Left lung (tissue), 10 donors: Measurements from ENCODE around the gene POT1. TPM values are rescaled to one million over a fixed set of nuclear protein-coding genes. Genes with fewer than 3 reads are reported as not detected.

Experiments
- ATAC-seq: fragments of 200-7000 bp; cut with Tn5 transposase; one replicate; pipeline ENCODE4 v1.9.1; 2020; ENCODE audit warnings: moderate library complexity
- DNase-seq, 4 donors: peaks; one replicate each; pipeline ENCODE4 v3.0.0-alpha.2; 2013 to 2020
- H3K27ac ChIP-seq, 2 donors: fragments of 200-600 bp; sonication (generic) in 1 of 2; one replicate each; pipeline versions ENCODE4 v1.5.0 to v1.8.0; 2020 to 2021
- H3K27me3 ChIP-seq, 2 donors: fragments of 200-600 bp; sonication (generic) in 1 of 2; one replicate each; pipeline versions ENCODE4 v1.5.0 to v1.8.0; 2020 to 2021
- H3K36me3 ChIP-seq, 2 donors: fragments of 200-600 bp; sonication (generic) in 1 of 2; one replicate each; pipeline versions ENCODE4 v1.5.0 to v1.8.0; 2020 to 2021
- H3K4me1 ChIP-seq, 2 donors: fragments of 200-600 bp; one replicate each; pipeline ENCODE4 v1.8.0; 2021
- H3K4me3 ChIP-seq, 2 donors: fragments of 200-600 bp; sonication (generic) in 1 of 2; one replicate each; pipeline versions ENCODE4 v1.5.0 to v1.8.0; 2020 to 2021; ENCODE audit warnings: mild to moderate bottlenecking in 1 of 2
- H3K9me3 ChIP-seq, 2 donors: fragments of 200-600 bp; sonication (generic) in 1 of 2; one replicate each; pipeline versions ENCODE4 v1.5.0 to v1.8.0; 2020 to 2021
- intact Hi-C, 2 donors: fragments of 100-400 bp; cut with DNase I; formaldehyde crosslinking; loops; one replicate each; pipeline versions ENCODE4 v1.11.2 to v1.14.2; 2022
- polyA plus RNA-seq, 6 donors: library from polyadenylated mRNA; unstranded; fragments of 120-200 nt; gene quantifications; one replicate each; pipeline ENCODE4 v1.2.1, GENCODE V29; 2013; ENCODE audit not compliant: insufficient read length in 6 of 6
- total RNA-seq, 2 donors: library from RNA; stranded (reverse); fragmentation: NEBNext Ultra II Directional; extraction: Animal tissue kit (Norgen Biotek cat#: 25700); gene quantifications; one replicate each; pipeline ENCODE4 v1.2.1, GENCODE V29; 2021
- TF ChIP-seq, protein P1 (sequence below), 2 donors: fragments of 200-600 bp; sonication (generic) in 1 of 2; IDR thresholded peaks; one replicate each; pipeline versions ENCODE4 v1.5.0 to v1.8.0; 2021; ENCODE audit warnings: antibody characterized with exemption in 2 of 2
- donor health status: DM: no; HTN: yes; CAD: no.
- donor health status: DM: no; HTN: no; CAD: no.

Gene POT1
- total and polyA plus RNA-seq, 8 donors = 16.2 to 55.4 (median 39.6) TPM

DNA sequence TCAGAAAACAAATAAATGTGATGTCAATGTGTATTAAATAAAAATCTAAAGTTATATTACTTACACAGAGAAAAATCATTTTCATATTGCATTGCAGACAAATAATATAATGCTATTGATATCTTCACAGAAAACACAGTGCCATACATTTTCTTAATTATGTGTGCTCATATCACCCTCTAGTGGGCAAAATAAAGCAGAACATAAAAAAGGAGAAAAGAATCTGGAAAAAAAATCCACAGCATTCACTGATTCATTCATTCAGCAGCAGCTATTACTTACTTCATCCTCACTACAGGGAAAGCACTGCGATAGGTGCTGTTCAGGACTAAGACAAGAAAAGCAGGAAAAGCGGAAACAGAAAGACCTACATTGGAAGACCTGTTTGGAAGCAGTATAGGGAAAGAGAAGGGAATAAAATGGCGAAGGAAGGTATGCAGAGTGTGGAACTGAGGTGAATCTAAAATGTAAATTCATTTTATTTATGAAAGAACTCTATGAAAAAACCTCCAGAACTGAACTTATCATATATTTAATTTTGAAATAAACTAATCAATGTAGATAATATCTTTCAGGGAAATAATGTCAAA, 73.2 kb downstream of the POT1 start:
- no peaks in the 10 kb centered on the region for H3K36me3 ChIP-seq
- peak in 2 of 4 donors; percentile 16 to 30 for DNase-seq
- H3K27me3 ChIP-seq = no peaks in the 10 kb centered on the region
- no peak overlapping the region for H3K4me3 ChIP-seq
- intact Hi-C loops = no loop called here
- ATAC-seq = peak; percentile 59
- no peaks in the 10 kb centered on the region for H3K9me3 ChIP-seq
- TF ChIP-seq, protein P1, sequence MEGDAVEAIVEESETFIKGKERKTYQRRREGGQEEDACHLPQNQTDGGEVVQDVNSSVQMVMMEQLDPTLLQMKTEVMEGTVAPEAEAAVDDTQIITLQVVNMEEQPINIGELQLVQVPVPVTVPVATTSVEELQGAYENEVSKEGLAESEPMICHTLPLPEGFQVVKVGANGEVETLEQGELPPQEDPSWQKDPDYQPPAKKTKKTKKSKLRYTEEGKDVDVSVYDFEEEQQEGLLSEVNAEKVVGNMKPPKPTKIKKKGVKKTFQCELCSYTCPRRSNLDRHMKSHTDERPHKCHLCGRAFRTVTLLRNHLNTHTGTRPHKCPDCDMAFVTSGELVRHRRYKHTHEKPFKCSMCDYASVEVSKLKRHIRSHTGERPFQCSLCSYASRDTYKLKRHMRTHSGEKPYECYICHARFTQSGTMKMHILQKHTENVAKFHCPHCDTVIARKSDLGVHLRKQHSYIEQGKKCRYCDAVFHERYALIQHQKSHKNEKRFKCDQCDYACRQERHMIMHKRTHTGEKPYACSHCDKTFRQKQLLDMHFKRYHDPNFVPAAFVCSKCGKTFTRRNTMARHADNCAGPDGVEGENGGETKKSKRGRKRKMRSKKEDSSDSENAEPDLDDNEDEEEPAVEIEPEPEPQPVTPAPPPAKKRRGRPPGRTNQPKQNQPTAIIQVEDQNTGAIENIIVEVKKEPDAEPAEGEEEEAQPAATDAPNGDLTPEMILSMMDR (IDR thresholded peaks at IDR 0.05) = peak; percentile 46 to 48
- H3K27ac ChIP-seq = no peak overlapping the region
- no peaks in the 10 kb centered on the region for H3K4me1 ChIP-seq

DNA sequence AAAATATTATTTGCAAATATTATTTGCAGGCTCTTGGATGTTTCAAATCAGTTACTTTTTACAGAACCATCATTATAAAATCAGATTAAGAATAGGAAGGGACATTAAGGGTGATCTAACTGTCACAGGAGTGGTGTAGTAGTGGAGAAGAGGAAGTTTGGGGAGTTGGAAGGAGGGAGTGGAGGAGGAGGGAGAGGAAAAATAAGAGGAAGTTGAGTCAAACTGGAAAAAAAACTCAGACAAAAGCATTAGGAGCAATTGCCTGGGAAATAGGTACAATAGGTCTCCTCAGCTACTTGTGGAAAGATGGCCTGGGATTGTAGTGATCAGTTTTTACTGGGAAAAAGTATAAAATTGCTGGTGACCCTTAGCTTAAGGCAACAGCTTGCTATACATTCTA, 86.3 kb downstream of the POT1 start:
- DNase-seq (no peak), ATAC-seq (no peak)
- Histone ChIP-seq H3K27me3 (no peaks in the 10 kb centered on the region), H3K27ac (no peak overlapping the region), H3K9me3 (no peaks in the 10 kb centered on the region), H3K36me3 (peaks cover 0 to 20% of the 10 kb centered on the region in 2 donors), H3K4me1 (peaks cover 0 to 5% of the 10 kb centered on the region in 2 donors), H3K4me3 (no peak overlapping the region)
- TF ChIP-seq, protein P1 (IDR thresholded peaks at IDR 0.05) = no peak
- intact Hi-C loops = no loop called here

DNA sequence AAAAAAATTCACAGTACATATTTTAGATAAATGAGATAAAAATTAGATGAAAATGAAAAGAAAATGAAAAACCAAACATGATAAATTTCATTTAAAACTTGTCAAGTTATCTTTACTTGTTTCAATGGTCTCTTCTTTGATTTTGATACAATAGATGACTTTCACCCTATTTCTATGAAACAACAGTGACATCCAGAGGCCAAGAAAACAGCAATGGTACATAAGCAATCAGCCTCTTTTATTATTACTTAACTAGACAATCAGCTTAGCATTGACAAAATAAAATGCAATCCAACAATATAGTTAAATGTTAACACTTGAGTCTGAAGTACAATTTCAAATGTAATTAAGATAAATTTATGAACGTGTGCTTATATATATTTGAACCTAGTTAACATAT, 89.2 kb downstream of the POT1 start:
- Histone ChIP-seq H3K36me3 (no peaks in the 10 kb centered on the region), H3K4me3 (no peak overlapping the region), H3K27me3 (no peaks in the 10 kb centered on the region), H3K9me3 (no peaks in the 10 kb centered on the region), H3K27ac (no peak overlapping the region), H3K4me1 (peaks cover 0 to 5% of the 10 kb centered on the region in 2 donors)
- intact Hi-C loops = no loop called here
- TF ChIP-seq, protein P1 (IDR thresholded peaks at IDR 0.05) = no peak
- peak in 2 of 4 donors; percentile 5 to 21 for DNase-seq
- ATAC-seq = no peak

DNA sequence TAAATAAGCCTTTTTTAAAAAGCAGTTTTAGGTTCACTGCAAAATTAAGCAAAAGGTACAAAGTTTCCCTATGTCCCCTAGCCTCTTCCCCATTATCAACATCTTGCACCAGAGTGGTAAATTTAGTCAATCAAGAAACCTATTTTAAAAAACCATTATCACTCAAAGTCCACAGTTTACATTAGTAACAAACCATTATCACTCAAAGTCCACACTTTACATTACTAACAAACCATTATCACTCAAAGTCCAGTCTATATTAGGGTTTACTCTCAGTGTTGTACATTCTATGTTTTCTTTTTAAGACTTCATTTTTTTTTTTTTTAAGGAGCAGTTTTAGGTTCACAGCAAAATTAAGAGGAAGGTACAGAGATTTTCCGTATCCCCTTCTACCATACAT, 89.9 kb downstream of the POT1 start:
- DNase-seq = no peak
- H3K4me1 ChIP-seq = peaks cover 0 to 5% of the 10 kb centered on the region in 2 donors
- peaks cover 0 to 3% of the 10 kb centered on the region in 2 donors for H3K36me3 ChIP-seq
- H3K9me3 ChIP-seq = no peaks in the 10 kb centered on the region
- intact Hi-C loops = no loop called here
- H3K4me3 ChIP-seq = no peak overlapping the region
- TF ChIP-seq, protein P1 (IDR thresholded peaks at IDR 0.05) = no peak
- H3K27ac ChIP-seq = no peak overlapping the region
- no peaks in the 10 kb centered on the region for H3K27me3 ChIP-seq
- ATAC-seq = no peak

DNA sequence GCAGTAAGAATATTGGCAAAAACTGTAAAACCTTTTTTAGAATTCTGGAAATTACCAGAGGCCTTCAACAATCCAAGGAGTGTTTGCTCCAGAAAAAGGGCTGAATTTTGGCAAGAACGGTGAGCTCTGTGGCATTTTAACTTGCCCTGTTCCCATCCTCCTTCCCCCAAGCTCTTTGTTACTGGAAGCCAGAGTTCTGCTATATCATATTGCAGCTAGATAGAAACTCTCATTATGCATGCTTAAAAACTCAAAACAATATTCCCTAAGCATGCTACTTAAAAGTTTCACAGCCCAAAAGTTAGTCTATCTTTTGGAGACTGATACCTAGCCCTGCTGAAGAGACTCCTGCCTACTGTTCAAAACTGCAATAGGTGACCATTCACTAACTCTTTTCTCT, 93.5 kb downstream of the POT1 start:
- Histone ChIP-seq H3K4me1 (no peaks in the 10 kb centered on the region), H3K36me3 (peaks cover 0 to 9% of the 10 kb centered on the region in 2 donors), H3K4me3 (no peak overlapping the region), H3K9me3 (no peaks in the 10 kb centered on the region), H3K27ac (no peak overlapping the region), H3K27me3 (no peaks in the 10 kb centered on the region)
- ATAC-seq (no peak), DNase-seq (no peak)
- intact Hi-C loops = no loop called here
- TF ChIP-seq, protein P1 (IDR thresholded peaks at IDR 0.05) = no peak
